ENCODE measurements around the gene HSDL1. TPM values are rescaled to one million over a fixed set of nuclear protein-coding genes. Genes with fewer than 3 reads are reported as not detected.

Gene HSDL1
- total and polyA plus RNA-seq, 2 donors (not counting 1 experiment from before 2014, with no cell fraction given) = 12.4 to 30.8 TPM

DNA sequence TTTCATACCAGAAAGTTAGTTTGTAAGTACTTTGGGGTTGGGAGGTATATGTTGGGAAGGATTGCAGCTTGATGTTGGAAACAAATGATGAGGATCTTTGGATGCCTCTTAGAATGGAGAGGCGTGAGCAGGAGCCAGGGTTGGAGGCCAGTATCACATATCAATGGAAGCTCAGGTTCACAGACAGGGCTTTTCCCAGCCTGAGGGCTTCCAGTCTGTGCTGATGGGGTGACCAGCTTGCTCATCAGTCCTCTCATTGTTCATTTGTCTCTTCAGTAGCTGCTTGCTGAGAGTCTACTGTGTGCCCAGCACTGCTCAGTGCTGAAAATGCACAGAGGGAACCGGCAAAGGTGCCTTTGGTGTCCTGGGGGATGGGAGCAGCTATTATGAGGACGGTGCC, 5.9 kb upstream of the HSDL1 start:
- 81% methylated on average over 3 of the region's 3 CpGs for WGBS (ENCODE audit: insufficient coverage)

DNA sequence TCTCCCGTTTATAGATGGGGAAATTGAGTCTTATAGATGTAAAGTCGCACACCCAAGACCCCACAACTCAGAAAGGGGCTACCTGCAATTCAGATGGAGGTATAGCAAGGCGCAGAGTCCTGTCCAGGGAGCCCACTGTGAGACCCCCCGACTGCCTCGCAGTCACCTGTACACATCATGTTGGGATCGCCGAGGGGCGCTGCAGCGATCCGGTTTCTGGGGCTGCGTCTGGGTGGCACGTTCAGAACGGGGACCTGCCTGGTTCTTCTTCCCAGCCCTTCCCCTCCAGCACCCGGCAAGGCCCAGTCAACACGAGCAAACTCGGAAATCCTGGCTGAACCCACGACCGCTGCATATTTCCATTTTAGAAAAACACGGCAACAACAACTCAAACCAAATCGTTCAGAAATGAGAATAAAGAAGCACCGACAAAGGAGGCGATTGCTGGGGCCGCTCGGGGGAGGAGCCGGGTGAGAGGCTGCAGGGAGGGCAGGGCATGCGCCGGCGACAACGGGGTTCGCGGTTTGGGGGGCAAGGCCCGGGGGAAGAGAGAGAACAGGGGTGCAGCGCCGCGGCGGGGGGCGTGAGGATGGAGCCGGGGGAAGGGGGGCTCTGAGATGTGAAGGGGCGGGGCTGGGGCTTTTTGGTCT, 643 bp downstream of the HSDL1 start:
- H3K27ac Mint-ChIP-seq = peak overlapping the region; percentile 91
- peak overlapping the region; percentile 96 for H3K4me3 Mint-ChIP-seq
- POLR2A ChIA-PET = interaction anchor here (0.6 to 1.3 kb wide), 3 partner anchors 26 to 43 kb away, joined by 3 to 5 read pairs (median 3); partner anchors contain the start of genes MBTPS1 and TAF1C
- CTCF ChIA-PET = interaction anchor here (1.5 to 2.1 kb wide), 3 partner anchors 11 to 43 kb away, joined by 6 to 8 read pairs (median 7); partner anchors contain the start of genes MBTPS1 and TAF1C
- Histone ChIP-seq H3K9ac (ENCODE audit: low read length) (peak overlapping the region; percentile 85), H3K79me2 (ENCODE audit: control insufficient read depth, insufficient read depth, low read length) (peaks cover 49% of the 10 kb centered on the region), H2AFZ (ENCODE audit: insufficient read depth, low read depth, low read length, poor library complexity, severe bottlenecking) (peak overlapping the region; percentile 87), H3K4me1 (ENCODE audit: control insufficient read depth in 2 of 2, insufficient read depth in 2 of 2, low read length in 2 of 2) (peaks cover 3 to 14% of the 10 kb centered on the region in 2 donors), H3K27me3 (replicated peaks in 1 of 4; ENCODE audit: control extremely low read depth in 1 of 4, control insufficient read depth in 3 of 4, insufficient read depth in 4 of 4, low read length in 3 of 4) (peaks cover 0 to 2% (median 0%) of the 10 kb centered on the region in 4 experiments), H3K36me3 (replicated peaks in 1 of 2; ENCODE audit: control extremely low read depth in 1 of 2, control insufficient read depth in 1 of 2, extremely low read depth in 1 of 2, insufficient read depth in 2 of 2, low read length in 1 of 2) (no peaks in the 10 kb centered on the region), H4K20me1 (ENCODE audit: control insufficient read depth, insufficient read depth, low read length, poor library complexity, severe bottlenecking) (peaks cover 7% of the 10 kb centered on the region), H3K27ac (ENCODE audit: low read length in 2 of 2) (peak overlapping the region; percentile 34 to 86), H3K9me3 (ENCODE audit: control extremely low read depth in 1 of 3, control insufficient read depth in 2 of 3, insufficient read depth in 1 of 3, low read length in 2 of 3) (no peaks in the 10 kb centered on the region), H3K4me2 (replicated peaks; ENCODE audit: low read depth, low read length, poor library complexity, severe bottlenecking) (peak overlapping the region; percentile 79), H3K4me3 (ENCODE audit: control extremely low read depth in 1 of 5, extremely low read depth in 1 of 5, insufficient read depth in 1 of 5, low read depth in 2 of 5, low read length in 4 of 5) (peak overlapping the region; percentile 46 to 80 (median 75))
- DNase-seq = peak; percentile 56
- intact Hi-C loops (cut with micrococcal nuclease) = loop anchor here (5.0 kb wide), 2 partner anchors 57 to 883 kb away; partner anchors contain the start of gene KIAA0513
- TF ChIP-seq, protein P1, sequence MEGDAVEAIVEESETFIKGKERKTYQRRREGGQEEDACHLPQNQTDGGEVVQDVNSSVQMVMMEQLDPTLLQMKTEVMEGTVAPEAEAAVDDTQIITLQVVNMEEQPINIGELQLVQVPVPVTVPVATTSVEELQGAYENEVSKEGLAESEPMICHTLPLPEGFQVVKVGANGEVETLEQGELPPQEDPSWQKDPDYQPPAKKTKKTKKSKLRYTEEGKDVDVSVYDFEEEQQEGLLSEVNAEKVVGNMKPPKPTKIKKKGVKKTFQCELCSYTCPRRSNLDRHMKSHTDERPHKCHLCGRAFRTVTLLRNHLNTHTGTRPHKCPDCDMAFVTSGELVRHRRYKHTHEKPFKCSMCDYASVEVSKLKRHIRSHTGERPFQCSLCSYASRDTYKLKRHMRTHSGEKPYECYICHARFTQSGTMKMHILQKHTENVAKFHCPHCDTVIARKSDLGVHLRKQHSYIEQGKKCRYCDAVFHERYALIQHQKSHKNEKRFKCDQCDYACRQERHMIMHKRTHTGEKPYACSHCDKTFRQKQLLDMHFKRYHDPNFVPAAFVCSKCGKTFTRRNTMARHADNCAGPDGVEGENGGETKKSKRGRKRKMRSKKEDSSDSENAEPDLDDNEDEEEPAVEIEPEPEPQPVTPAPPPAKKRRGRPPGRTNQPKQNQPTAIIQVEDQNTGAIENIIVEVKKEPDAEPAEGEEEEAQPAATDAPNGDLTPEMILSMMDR (IDR thresholded peaks at IDR 0.05) = no peak
- no peak for TF ChIP-seq EZH2 (IDR thresholded peaks at IDR 0.05; ENCODE audit: borderline replicate concordance, insufficient read depth, low read depth, low read length, poor library complexity, severe bottlenecking)
- peaks cover 14% of the 10 kb centered on the region for H3K4me1 Mint-ChIP-seq
- under 1% methylated on average over 15 of the region's 39 CpGs for WGBS (ENCODE audit: insufficient coverage)
- H3K27me3 Mint-ChIP-seq = peaks cover 14% of the 10 kb centered on the region
- ATAC-seq (ENCODE audit: low read depth) = peak; percentile 12
- H3K9me3 Mint-ChIP-seq (ENCODE audit: insufficient read depth) = no peaks in the 10 kb centered on the region

More for the DNA sequence above, 5.9 kb upstream of the HSDL1 start:
- no peaks in the 10 kb centered on the region for H3K79me2 ChIP-seq (ENCODE audit: control insufficient read depth, insufficient read depth, low read length)
- CTCF ChIA-PET = no interaction called here
- no peak overlapping the region for H3K27ac Mint-ChIP-seq
- H3K9me3 ChIP-seq (ENCODE audit: control extremely low read depth in 1 of 3, control insufficient read depth in 2 of 3, insufficient read depth in 1 of 3, low read length in 2 of 3) = no peaks in the 10 kb centered on the region
- H3K27ac ChIP-seq (ENCODE audit: low read length in 2 of 2) = no peak overlapping the region
- H3K4me3 ChIP-seq (ENCODE audit: control extremely low read depth in 1 of 5, extremely low read depth in 1 of 5, insufficient read depth in 1 of 5, low read depth in 2 of 5, low read length in 4 of 5) = no peak overlapping the region
- H3K27me3 Mint-ChIP-seq = peaks cover 43% of the 10 kb centered on the region
- no peak overlapping the region for H3K9ac ChIP-seq (ENCODE audit: low read length)
- H3K4me1 ChIP-seq (ENCODE audit: control insufficient read depth in 2 of 2, insufficient read depth in 2 of 2, low read length in 2 of 2) = no peaks in the 10 kb centered on the region
- TF ChIP-seq, protein P1 (IDR thresholded peaks at IDR 0.05) = no peak
- no peak for TF ChIP-seq EZH2 (IDR thresholded peaks at IDR 0.05; ENCODE audit: borderline replicate concordance, insufficient read depth, low read depth, low read length, poor library complexity, severe bottlenecking)
- H4K20me1 ChIP-seq (ENCODE audit: control insufficient read depth, insufficient read depth, low read length, poor library complexity, severe bottlenecking) = no peaks in the 10 kb centered on the region
- H3K4me1 Mint-ChIP-seq = no peaks in the 10 kb centered on the region
- H2AFZ ChIP-seq (ENCODE audit: insufficient read depth, low read depth, low read length, poor library complexity, severe bottlenecking) = no peak overlapping the region
- H3K36me3 ChIP-seq (replicated peaks in 1 of 2; ENCODE audit: control extremely low read depth in 1 of 2, control insufficient read depth in 1 of 2, extremely low read depth in 1 of 2, insufficient read depth in 2 of 2, low read length in 1 of 2) = no peaks in the 10 kb centered on the region
- H3K27me3 ChIP-seq (replicated peaks in 1 of 4; ENCODE audit: control extremely low read depth in 1 of 4, control insufficient read depth in 3 of 4, insufficient read depth in 4 of 4, low read length in 3 of 4) = peaks cover 0 to 6% (median 0%) of the 10 kb centered on the region in 4 experiments
- no peaks in the 10 kb centered on the region for H3K9me3 Mint-ChIP-seq (ENCODE audit: insufficient read depth)
- intact Hi-C loops (cut with micrococcal nuclease) = no loop called here
- ATAC-seq (ENCODE audit: low read depth) (no peak), DNase-seq (no peak)
- H3K4me3 Mint-ChIP-seq = no peak overlapping the region
- no peak overlapping the region for H3K4me2 ChIP-seq (replicated peaks; ENCODE audit: low read depth, low read length, poor library complexity, severe bottlenecking)
- POLR2A ChIA-PET = no interaction called here

Measured in B cell (primary cell).